Measurements from ENCODE around the gene FKBP15.
"Not testable (repeated sequence)": the region's sequence is repeated elsewhere in the genome, so short reads cannot be mapped to it uniquely, and the experiment has no call there.

The FKBP15 gene

DNA sequence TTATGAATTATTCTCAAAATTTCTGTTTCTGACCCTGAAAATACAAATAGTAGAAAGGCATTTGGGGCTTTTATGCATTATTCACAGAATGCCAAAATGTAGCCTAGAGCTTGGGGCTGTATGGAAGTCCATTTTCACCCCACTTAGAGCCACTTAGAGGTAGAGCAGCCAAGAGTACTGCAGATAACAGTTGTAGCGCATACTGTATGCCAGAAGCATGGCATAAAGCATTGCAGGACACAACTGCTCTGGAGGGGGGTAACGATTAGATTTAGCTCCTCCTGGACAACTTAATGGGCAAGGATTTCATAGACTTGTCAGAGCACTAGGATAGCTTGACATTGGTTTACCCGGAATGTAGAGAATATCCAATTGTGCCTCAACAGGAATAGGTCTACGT is 15.9 kb upstream of the FKBP15 start:
- TF ChIP-seq, protein P1, sequence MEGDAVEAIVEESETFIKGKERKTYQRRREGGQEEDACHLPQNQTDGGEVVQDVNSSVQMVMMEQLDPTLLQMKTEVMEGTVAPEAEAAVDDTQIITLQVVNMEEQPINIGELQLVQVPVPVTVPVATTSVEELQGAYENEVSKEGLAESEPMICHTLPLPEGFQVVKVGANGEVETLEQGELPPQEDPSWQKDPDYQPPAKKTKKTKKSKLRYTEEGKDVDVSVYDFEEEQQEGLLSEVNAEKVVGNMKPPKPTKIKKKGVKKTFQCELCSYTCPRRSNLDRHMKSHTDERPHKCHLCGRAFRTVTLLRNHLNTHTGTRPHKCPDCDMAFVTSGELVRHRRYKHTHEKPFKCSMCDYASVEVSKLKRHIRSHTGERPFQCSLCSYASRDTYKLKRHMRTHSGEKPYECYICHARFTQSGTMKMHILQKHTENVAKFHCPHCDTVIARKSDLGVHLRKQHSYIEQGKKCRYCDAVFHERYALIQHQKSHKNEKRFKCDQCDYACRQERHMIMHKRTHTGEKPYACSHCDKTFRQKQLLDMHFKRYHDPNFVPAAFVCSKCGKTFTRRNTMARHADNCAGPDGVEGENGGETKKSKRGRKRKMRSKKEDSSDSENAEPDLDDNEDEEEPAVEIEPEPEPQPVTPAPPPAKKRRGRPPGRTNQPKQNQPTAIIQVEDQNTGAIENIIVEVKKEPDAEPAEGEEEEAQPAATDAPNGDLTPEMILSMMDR (IDR thresholded peaks at IDR 0.05; ENCODE audit: low read depth, low read length): no peak
- no peak for DNase-seq (ENCODE audit: low read depth in 2 of 2)
- no peak overlapping the region for H3K4me3 ChIP-seq (replicated peaks in 1 of 2; ENCODE audit: low read depth in 2 of 2, low read length in 2 of 2)

- not testable (repeated sequence) for H3K4me3 ChIP-seq (replicated peaks in 1 of 2; ENCODE audit: low read depth in 2 of 2, low read length in 2 of 2); DNase-seq (ENCODE audit: low read depth in 2 of 2)
These were observed 14.7 kb upstream of the FKBP15 start for GRCh38 chr9:113235701-113236255.

DNA sequence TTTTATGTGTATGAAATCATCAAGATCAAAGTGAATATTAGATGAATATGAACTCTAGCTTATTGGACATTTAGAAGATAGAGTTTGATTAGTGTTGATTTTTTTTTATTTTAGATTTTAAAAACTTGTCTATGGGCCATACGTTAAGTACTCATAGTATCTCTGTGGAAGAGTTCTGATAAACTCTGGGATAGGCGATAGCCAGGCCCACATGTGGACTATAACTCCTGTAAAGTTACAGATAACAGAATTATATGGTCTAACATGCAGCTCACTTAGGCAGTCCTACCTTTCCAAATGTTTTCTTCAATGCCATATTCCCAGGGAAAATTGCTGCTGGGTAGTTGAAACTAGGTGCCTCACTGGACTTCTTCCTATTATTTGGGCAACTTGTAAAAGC is 10.6 kb upstream of the FKBP15 start:
- TF ChIP-seq, protein P1 (IDR thresholded peaks at IDR 0.05; ENCODE audit: low read depth, low read length): no peak
- no peak for DNase-seq (ENCODE audit: low read depth in 2 of 2)
- no peak overlapping the region for H3K4me3 ChIP-seq (replicated peaks in 1 of 2; ENCODE audit: low read depth in 2 of 2, low read length in 2 of 2)

GRCh38 chr9:113228130-113228665 is 7.1 kb upstream of the FKBP15 start:
- DNase-seq (ENCODE audit: low read depth in 2 of 2): no peak
- TF ChIP-seq, protein P1 (IDR thresholded peaks at IDR 0.05; ENCODE audit: low read depth, low read length): no peak
- no peak overlapping the region for H3K4me3 ChIP-seq (replicated peaks in 1 of 2; ENCODE audit: low read depth in 2 of 2, low read length in 2 of 2)

DNA sequence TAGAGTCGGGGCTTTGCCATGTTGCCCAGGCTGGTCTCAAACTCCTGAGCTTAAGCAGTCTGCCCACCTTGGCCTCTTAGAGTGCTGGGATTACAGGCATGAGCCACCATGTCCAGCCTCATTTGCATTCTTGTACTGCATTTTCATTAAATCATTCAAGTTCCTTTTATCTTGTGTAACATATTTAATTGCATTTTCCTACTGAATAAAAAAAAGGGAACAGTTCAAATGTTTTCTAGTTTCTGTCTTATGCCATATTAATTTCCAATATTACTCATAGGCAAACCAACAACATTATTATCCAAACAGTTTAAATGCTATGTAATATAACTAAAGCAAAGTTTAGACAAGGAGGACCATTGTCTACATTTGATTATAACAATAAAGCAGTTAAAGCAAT is 6.4 kb upstream of the FKBP15 start:
- TF ChIP-seq, protein P1 (IDR thresholded peaks at IDR 0.05; ENCODE audit: low read depth, low read length): no peak
- H3K4me3 ChIP-seq (replicated peaks in 1 of 2; ENCODE audit: low read depth in 2 of 2, low read length in 2 of 2): no peak overlapping the region
- no peak for DNase-seq (ENCODE audit: low read depth in 2 of 2)

DNA sequence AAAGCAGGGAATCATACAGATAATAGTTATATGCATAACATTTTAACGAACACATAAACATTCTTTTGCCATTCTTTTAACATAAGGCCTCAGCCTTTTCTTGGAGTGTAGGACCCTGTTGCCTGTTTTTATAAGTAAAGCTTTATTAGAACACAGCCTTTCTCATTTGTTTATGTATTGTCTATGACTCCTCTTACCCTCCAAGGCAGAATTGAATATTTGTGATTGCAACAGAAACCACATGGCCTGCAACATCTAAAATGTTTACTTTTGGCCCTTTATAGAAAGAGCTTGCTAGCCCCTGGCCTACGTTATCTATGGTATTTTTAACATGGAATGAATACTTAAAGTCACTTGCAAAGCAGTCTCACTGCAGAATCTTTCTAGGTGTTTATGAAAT is 2.9 kb upstream of the FKBP15 start:
- TF ChIP-seq, protein P1 (IDR thresholded peaks at IDR 0.05; ENCODE audit: low read depth, low read length): no peak
- H3K4me3 ChIP-seq (replicated peaks in 1 of 2; ENCODE audit: low read depth in 2 of 2, low read length in 2 of 2): no peak overlapping the region
- peak; percentile 35 to 54 for DNase-seq (ENCODE audit: low read depth in 2 of 2)

DNA sequence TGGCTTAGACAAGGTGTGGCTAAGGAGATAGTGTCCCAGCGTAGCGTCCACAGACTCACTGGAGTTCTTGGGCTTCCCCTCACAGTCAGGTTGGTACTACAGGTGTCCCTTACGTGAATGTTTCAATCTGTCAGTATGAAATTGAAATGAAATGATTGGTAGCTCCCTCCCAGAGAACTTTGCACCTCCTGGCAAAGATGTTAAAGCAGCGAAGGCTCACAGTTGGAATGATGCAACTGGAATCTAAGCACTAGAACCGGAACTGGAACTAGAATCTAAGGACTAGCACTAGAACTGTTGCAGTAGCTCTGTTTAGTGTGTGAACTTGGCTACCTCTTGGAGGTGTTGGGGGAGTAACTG is 1.4 kb upstream of the FKBP15 start:
- peak; percentile 30 to 40 for DNase-seq (ENCODE audit: low read depth in 2 of 2)
- H3K4me3 ChIP-seq (replicated peaks in 1 of 2; ENCODE audit: low read depth in 2 of 2, low read length in 2 of 2): peak overlapping the region; percentile 87 to 95
- TF ChIP-seq, protein P1 (IDR thresholded peaks at IDR 0.05; ENCODE audit: low read depth, low read length): no peak
